Nephron (organoid): Measurements from ENCODE around the gene NEFH.

ENCODE experiments used
- H3K27ac Mint-ChIP-seq, 3 experiments: 2 replicates each; pipeline ENCODE4 v1.8.0; 2020; ENCODE audit warnings: mixed read lengths in 3 of 3, mild to moderate bottlenecking in 2 of 3, moderate library complexity in 1 of 3
- H3K27me3 Mint-ChIP-seq: 2 replicates; pipeline ENCODE4 v1.8.0; 2021; ENCODE audit warnings: low read depth, mild to moderate bottlenecking, moderate library complexity, mixed read lengths
- H3K36me3 Mint-ChIP-seq: 2 replicates; pipeline ENCODE4 v1.8.0; 2020; ENCODE audit warnings: low read depth, mixed read lengths
- H3K4me1 Mint-ChIP-seq: 2 replicates; pipeline ENCODE4 v1.8.0; 2020; ENCODE audit warnings: mixed read lengths
- H3K4me3 Mint-ChIP-seq, 3 experiments: 2 replicates each; pipeline ENCODE4 v1.8.0; 2020; ENCODE audit warnings: mild to moderate bottlenecking in 3 of 3, mixed read lengths in 3 of 3, moderate library complexity in 2 of 3
- H3K9me3 Mint-ChIP-seq: 2 replicates; pipeline ENCODE4 v1.8.0; 2020; ENCODE audit warnings: mixed read lengths
- CTCF ChIP-seq, 3 experiments: fragments of 200-600 bp; sonication (generic); IDR thresholded peaks; one replicate each; pipeline ENCODE4 v1.5.0; 2021; ENCODE audit warnings: antibody characterized with exemption in 3 of 3; ENCODE audit not compliant: unreplicated experiment in 3 of 3

The NEFH gene

GRCh38 chr22:29442976-29443375 is 37.0 kb upstream of the NEFH start:
- Mint-ChIP-seq H3K36me3 (no peaks in the 10 kb centered on the region), H3K4me1 (no peaks in the 10 kb centered on the region), H3K4me3 (no peak overlapping the region), H3K27ac (peak overlapping the region in 1 of 3 experiments; percentile 13), H3K9me3 (no peaks in the 10 kb centered on the region), H3K27me3 (peaks cover 6% of the 10 kb centered on the region)
- no peak for TF ChIP-seq CTCF (IDR thresholded peaks at IDR 0.05; ENCODE audit: unreplicated experiment in 3 of 3)

- no peaks in the 10 kb centered on the region for H3K9me3 Mint-ChIP-seq
- no peaks in the 10 kb centered on the region for H3K36me3 Mint-ChIP-seq
- H3K27me3 Mint-ChIP-seq = peaks cover 7% of the 10 kb centered on the region
- peak overlapping the region in 1 of 3 experiments; percentile 13 for H3K27ac Mint-ChIP-seq
- H3K4me1 Mint-ChIP-seq = no peaks in the 10 kb centered on the region
- no peak for TF ChIP-seq CTCF (IDR thresholded peaks at IDR 0.05; ENCODE audit: unreplicated experiment in 3 of 3)
- H3K4me3 Mint-ChIP-seq = no peak overlapping the region
Measured at GRCh38 chr22:29443452-29443851, 36.6 kb upstream of the NEFH start.

- TF ChIP-seq CTCF (IDR thresholded peaks at IDR 0.05; ENCODE audit: unreplicated experiment in 3 of 3) = no peak
- H3K36me3 Mint-ChIP-seq = no peaks in the 10 kb centered on the region
- H3K27ac Mint-ChIP-seq = peak overlapping the region in 1 of 3 experiments; percentile 13
- H3K4me3 Mint-ChIP-seq = no peak overlapping the region
- peaks cover 7% of the 10 kb centered on the region for H3K27me3 Mint-ChIP-seq
- no peaks in the 10 kb centered on the region for H3K9me3 Mint-ChIP-seq
- no peaks in the 10 kb centered on the region for H3K4me1 Mint-ChIP-seq
Measured at GRCh38 chr22:29443861-29444792, 35.9 kb upstream of the NEFH start.

GRCh38 chr22:29445508-29445907 is 34.5 kb upstream of the NEFH start:
- no peak for TF ChIP-seq CTCF (IDR thresholded peaks at IDR 0.05; ENCODE audit: unreplicated experiment in 3 of 3)
- no peaks in the 10 kb centered on the region for H3K4me1 Mint-ChIP-seq
- H3K36me3 Mint-ChIP-seq = no peaks in the 10 kb centered on the region
- H3K4me3 Mint-ChIP-seq = no peak overlapping the region
- no peak overlapping the region for H3K27ac Mint-ChIP-seq
- H3K27me3 Mint-ChIP-seq = peaks cover 7% of the 10 kb centered on the region
- H3K9me3 Mint-ChIP-seq = no peaks in the 10 kb centered on the region

GRCh38 chr22:29447906-29448305 is 32.1 kb upstream of the NEFH start:
- Mint-ChIP-seq H3K27me3 (peaks cover 7% of the 10 kb centered on the region), H3K4me1 (no peaks in the 10 kb centered on the region), H3K27ac (no peak overlapping the region), H3K9me3 (no peaks in the 10 kb centered on the region), H3K4me3 (no peak overlapping the region), H3K36me3 (no peaks in the 10 kb centered on the region)
- no peak for TF ChIP-seq CTCF (IDR thresholded peaks at IDR 0.05; ENCODE audit: unreplicated experiment in 3 of 3)
